GM19035 (cell line): ENCODE measurements around the gene ERAS.
"Not testable (repeated sequence)": the region's sequence is repeated elsewhere in the genome, so short reads cannot be mapped to it uniquely, and the experiment has no call there.

Source experiments
- ATAC-seq: cut with Tn5 transposase; IDR thresholded peaks from one replicate; pipeline ENCODE4 v1.9.1; 2021; ENCODE audit not compliant: unreplicated experiment

The ERAS gene

GRCh38 chrX:48794911-48795515 is 31.3 kb upstream of the ERAS start:
- no peak for ATAC-seq

GRCh38 chrX:48798318-48798717 is 28.0 kb upstream of the ERAS start:
- no peak for ATAC-seq

- no peak for ATAC-seq
These were observed 25.6 kb upstream of the ERAS start for GRCh38 chrX:48800574-48801279.

GRCh38 chrX:48801280-48802088 is 24.8 kb upstream of the ERAS start, which contains the start of gene HDAC6:
HDAC6 (plus strand) TSS chrX:48802067; CDS start chrX:48802693, 626 bp downstream.
- ATAC-seq = peak; percentile 82

GRCh38 chrX:48802089-48802904 is 24.0 kb upstream of the ERAS start:
- ATAC-seq = peak; percentile 41

- no peak for ATAC-seq
These were observed 23.5 kb upstream of the ERAS start for GRCh38 chrX:48802905-48803200.

GRCh38 chrX:48806081-48806480 is 20.2 kb upstream of the ERAS start:
- no peak for ATAC-seq

DNA sequence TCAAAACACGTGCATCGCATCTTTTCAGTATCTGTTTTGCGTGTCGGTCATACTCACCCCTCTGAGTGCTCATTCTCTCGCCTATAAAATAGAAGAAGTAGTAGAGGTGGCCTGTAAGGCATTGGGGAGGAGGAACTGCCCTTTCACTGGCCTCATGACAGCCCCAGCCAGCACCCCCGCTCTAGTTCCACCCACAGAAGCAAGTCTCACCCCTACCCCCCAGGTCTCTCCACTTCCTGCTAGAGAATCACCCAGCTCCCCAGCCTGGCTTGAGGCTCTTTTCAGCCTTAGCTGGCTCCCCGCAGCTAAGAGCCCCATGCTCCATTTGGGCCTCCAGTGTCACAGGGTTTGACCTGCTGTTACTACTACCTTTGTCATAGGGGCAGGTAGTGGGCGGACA is 12.7 kb upstream of the ERAS start:
- ATAC-seq = no peak

DNA sequence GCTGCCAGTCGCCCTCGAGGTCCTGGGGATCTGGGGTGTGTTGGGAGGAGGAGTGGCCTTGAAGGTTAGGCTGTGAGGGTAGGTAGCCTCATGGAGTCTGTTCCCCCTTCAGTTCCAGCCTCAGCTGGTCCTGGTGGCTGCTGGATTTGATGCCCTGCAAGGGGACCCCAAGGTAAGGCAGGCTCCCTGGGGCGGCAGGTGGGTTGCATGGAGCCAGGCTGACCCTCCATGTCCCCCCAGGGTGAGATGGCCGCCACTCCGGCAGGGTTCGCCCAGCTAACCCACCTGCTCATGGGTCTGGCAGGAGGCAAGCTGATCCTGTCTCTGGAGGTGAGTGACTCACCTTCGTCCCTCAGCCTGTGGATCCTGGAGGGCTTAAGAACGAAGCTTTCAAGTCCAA is 11.6 kb upstream of the ERAS start:
- no peak for ATAC-seq

GRCh38 chrX:48815266-48815665 is 11.0 kb upstream of the ERAS start:
- ATAC-seq = no peak

GRCh38 chrX:48816014-48816810 is 10.1 kb upstream of the ERAS start:
- no peak for ATAC-seq

DNA sequence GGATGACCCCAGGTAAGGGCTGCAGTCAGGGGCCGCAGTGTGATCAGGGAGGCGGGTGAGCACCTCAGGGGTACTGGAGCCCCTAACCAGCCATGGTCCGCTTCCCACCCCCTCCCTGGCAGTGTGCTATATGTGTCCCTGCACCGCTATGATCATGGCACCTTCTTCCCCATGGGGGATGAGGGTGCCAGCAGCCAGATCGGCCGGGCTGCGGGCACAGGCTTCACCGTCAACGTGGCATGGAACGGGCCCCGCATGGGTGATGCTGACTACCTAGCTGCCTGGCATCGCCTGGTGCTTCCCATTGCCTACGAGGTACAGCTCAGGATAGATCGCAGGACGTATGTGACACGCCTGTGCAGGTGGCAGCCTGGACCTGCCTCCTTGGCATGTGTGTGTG is 8.2 kb upstream of the ERAS start:
- ATAC-seq = no peak

- no peak for ATAC-seq
These were observed 7.4 kb upstream of the ERAS start for GRCh38 chrX:48818866-48819265.

GRCh38 chrX:48819394-48819793 is 6.9 kb upstream of the ERAS start:
- not testable (repeated sequence) for ATAC-seq

DNA sequence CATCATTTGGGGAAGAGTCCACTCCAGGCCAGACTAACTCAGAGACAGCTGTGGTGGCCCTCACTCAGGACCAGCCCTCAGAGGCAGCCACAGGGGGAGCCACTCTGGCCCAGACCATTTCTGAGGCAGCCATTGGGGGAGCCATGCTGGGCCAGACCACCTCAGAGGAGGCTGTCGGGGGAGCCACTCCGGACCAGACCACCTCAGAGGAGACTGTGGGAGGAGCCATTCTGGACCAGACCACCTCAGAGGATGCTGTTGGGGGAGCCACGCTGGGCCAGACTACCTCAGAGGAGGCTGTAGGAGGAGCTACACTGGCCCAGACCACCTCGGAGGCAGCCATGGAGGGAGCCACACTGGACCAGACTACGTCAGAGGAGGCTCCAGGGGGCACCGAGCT is 3.3 kb upstream of the ERAS start:
- ATAC-seq = no peak

DNA sequence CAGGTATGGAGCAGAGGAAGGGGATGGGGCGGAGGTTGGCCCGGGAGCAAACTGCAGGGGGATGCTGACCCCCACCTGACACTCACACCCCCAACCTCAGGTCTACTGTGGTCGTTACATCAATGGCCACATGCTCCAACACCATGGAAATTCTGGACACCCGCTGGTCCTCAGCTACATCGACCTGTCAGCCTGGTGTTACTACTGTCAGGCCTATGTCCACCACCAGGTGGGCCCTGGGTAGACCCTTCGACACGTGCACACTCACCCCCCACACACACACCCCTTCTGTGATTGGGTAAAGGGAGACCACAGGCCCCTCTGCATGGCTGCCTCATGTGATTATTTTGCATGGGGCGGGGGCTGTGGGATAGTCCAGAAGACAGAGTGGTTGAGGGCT is 2.2 kb upstream of the ERAS start:
- ATAC-seq = no peak

GRCh38 chrX:48826876-48827653 is 752 bp downstream of the ERAS start:
- ATAC-seq = no peak

GRCh38 chrX:48827654-48827968 is 1.3 kb downstream of the ERAS start:
- no peak for ATAC-seq

- no peak for ATAC-seq
These were observed 2.9 kb downstream of the ERAS start for GRCh38 chrX:48829016-48829735.
